Activated T-helper 2 cell treated with anti-CD3 and anti-CD28 coated beads, Interferon-gamma antibody, Interleukin-2, Interleukin-4, amounts not matched to agents 10 μg/mL and 5 μg/mL and 100 μg/mL, durations not matched to agents 14 hours and 24 hours and 36 hours (primary cell): ENCODE results near the gene MEIOB. TPM values are rescaled to one million over a fixed set of nuclear protein-coding genes. Genes with fewer than 3 reads are reported as not detected.
"Not testable (repeated sequence)": the region's sequence is repeated elsewhere in the genome, so short reads cannot be mapped to it uniquely, and the experiment has no call there.

ENCODE experiments used
- DNase-seq: peaks from one replicate; pipeline ENCODE4 v3.0.0; 2021; ENCODE audit warnings: low spot score
- H3K27ac Mint-ChIP-seq: one replicate; pipeline ENCODE4 v1.8.0; 2021; ENCODE audit warnings: mixed read lengths
- H3K27me3 Mint-ChIP-seq: one replicate; pipeline ENCODE4 v1.8.0; 2021; ENCODE audit warnings: low read depth, mixed read lengths
- H3K36me3 Mint-ChIP-seq: one replicate; pipeline ENCODE4 v1.8.0; 2021; ENCODE audit warnings: low read depth, mixed read lengths
- H3K4me1 Mint-ChIP-seq: one replicate; pipeline ENCODE4 v1.8.0; 2021; ENCODE audit warnings: low read depth, mixed read lengths
- H3K4me3 Mint-ChIP-seq: one replicate; pipeline ENCODE4 v1.8.0; 2021; ENCODE audit warnings: low read depth, mild to moderate bottlenecking, moderate library complexity, mixed read lengths
- H3K9me3 Mint-ChIP-seq: one replicate; pipeline ENCODE4 v1.8.0; 2021; ENCODE audit warnings: mixed read lengths
- intact Hi-C: fragments of 100-400 bp; cut with micrococcal nuclease; formaldehyde crosslinking; loops from one replicate; pipeline ENCODE4 v1.15.1; 2023
- total RNA-seq: library from RNA; stranded (reverse); gene quantifications from 2 replicates; pipeline ENCODE4 v1.2.3, GENCODE V29; 2022

MEIOB gene
- total RNA-seq, 1 donor from 2014 or later: not detected

- Mint-ChIP-seq H3K9me3 (no peaks in the 10 kb centered on the region), H3K27me3 (peaks cover 15% of the 10 kb centered on the region), H3K4me3 (no peak overlapping the region), H3K4me1 (no peaks in the 10 kb centered on the region), H3K36me3 (no peaks in the 10 kb centered on the region), H3K27ac (no peak overlapping the region)
- intact Hi-C loops: no loop called here
- no peak for DNase-seq
Measured at GRCh38 chr16:1879477-1879876, 7.5 kb upstream of the MEIOB start.

- no peaks in the 10 kb centered on the region for H3K4me1 Mint-ChIP-seq
- H3K27ac Mint-ChIP-seq: no peak overlapping the region
- intact Hi-C loops: no loop called here
- H3K9me3 Mint-ChIP-seq: no peaks in the 10 kb centered on the region
- no peak for DNase-seq
- H3K27me3 Mint-ChIP-seq: peaks cover 16% of the 10 kb centered on the region
- H3K36me3 Mint-ChIP-seq: no peaks in the 10 kb centered on the region
- H3K4me3 Mint-ChIP-seq: no peak overlapping the region
Measured at GRCh38 chr16:1878256-1878655, 6.3 kb upstream of the MEIOB start.

GRCh38 chr16:1877804-1878203 lies 5.8 kb upstream of the MEIOB start:
- intact Hi-C loops: no loop called here
- Mint-ChIP-seq H3K27me3 (peaks cover 16% of the 10 kb centered on the region), H3K4me3 (no peak overlapping the region), H3K36me3 (no peaks in the 10 kb centered on the region), H3K4me1 (no peaks in the 10 kb centered on the region), H3K9me3 (no peaks in the 10 kb centered on the region), H3K27ac (no peak overlapping the region)
- no peak for DNase-seq

GRCh38 chr16:1877089-1877488 lies 5.1 kb upstream of the MEIOB start:
- peaks cover 21% of the 10 kb centered on the region for H3K27me3 Mint-ChIP-seq
- H3K9me3 Mint-ChIP-seq: no peaks in the 10 kb centered on the region
- intact Hi-C loops: no loop called here
- H3K27ac Mint-ChIP-seq: no peak overlapping the region
- no peaks in the 10 kb centered on the region for H3K4me1 Mint-ChIP-seq
- no peaks in the 10 kb centered on the region for H3K36me3 Mint-ChIP-seq
- no peak overlapping the region for H3K4me3 Mint-ChIP-seq
- DNase-seq: no peak

GRCh38 chr16:1876468-1876867 lies 4.5 kb upstream of the MEIOB start:
- Mint-ChIP-seq H3K36me3 (no peaks in the 10 kb centered on the region), H3K4me3 (no peak overlapping the region), H3K27ac (no peak overlapping the region), H3K9me3 (no peaks in the 10 kb centered on the region), H3K4me1 (no peaks in the 10 kb centered on the region), H3K27me3 (peaks cover 22% of the 10 kb centered on the region)
- DNase-seq: no peak
- intact Hi-C loops: no loop called here

GRCh38 chr16:1876066-1876465 lies 4.1 kb upstream of the MEIOB start:
- H3K36me3 Mint-ChIP-seq, H3K4me1 Mint-ChIP-seq, H3K4me3 Mint-ChIP-seq, H3K27ac Mint-ChIP-seq, H3K9me3 Mint-ChIP-seq, intact Hi-C loops, DNase-seq: not testable (repeated sequence)
- peaks cover 22% of the 10 kb centered on the region for H3K27me3 Mint-ChIP-seq

GRCh38 chr16:1874854-1875253 lies 2.9 kb upstream of the MEIOB start:
- intact Hi-C loops: no loop called here
- Mint-ChIP-seq H3K36me3 (no peaks in the 10 kb centered on the region), H3K27ac (no peak overlapping the region), H3K4me3 (no peak overlapping the region), H3K27me3 (peaks cover 22% of the 10 kb centered on the region), H3K4me1 (no peaks in the 10 kb centered on the region), H3K9me3 (no peaks in the 10 kb centered on the region)
- no peak for DNase-seq

GRCh38 chr16:1870365-1871082 lies 1.4 kb downstream of the MEIOB start:
- Mint-ChIP-seq H3K9me3 (no peaks in the 10 kb centered on the region), H3K27me3 (peaks cover 14% of the 10 kb centered on the region), H3K36me3 (no peaks in the 10 kb centered on the region), H3K4me3 (no peak overlapping the region), H3K27ac (no peak overlapping the region), H3K4me1 (no peaks in the 10 kb centered on the region)
- intact Hi-C loops: no loop called here
- DNase-seq: no peak

- no peak for DNase-seq
- intact Hi-C loops: loop anchor here (10.0 kb wide), 1 partner anchor 59 kb away; no protein-coding TSS in a partner anchor
Measured at GRCh38 chr16:1865902-1866690, 5.9 kb downstream of the MEIOB start.

GRCh38 chr16:1863681-1864460 lies 8.1 kb downstream of the MEIOB start:
- H3K36me3 Mint-ChIP-seq: no peaks in the 10 kb centered on the region
- intact Hi-C loops: loop anchor here (5.0 to 10.0 kb wide), 2 partner anchors 61 to 278 kb away; no protein-coding TSS in a partner anchor
- H3K27me3 Mint-ChIP-seq: peaks cover 16% of the 10 kb centered on the region
- no peak for DNase-seq
- no peak overlapping the region for H3K27ac Mint-ChIP-seq
- H3K4me1 Mint-ChIP-seq: peaks cover 1% of the 10 kb centered on the region
- H3K4me3 Mint-ChIP-seq: no peak overlapping the region
- no peaks in the 10 kb centered on the region for H3K9me3 Mint-ChIP-seq

More at GRCh38 chr16:1865902-1866690, 5.9 kb downstream of the MEIOB start:
- Mint-ChIP-seq H3K4me1 (peaks cover 1% of the 10 kb centered on the region), H3K27ac (no peak overlapping the region), H3K9me3 (no peaks in the 10 kb centered on the region), H3K27me3 (peaks cover 5% of the 10 kb centered on the region), H3K36me3 (no peaks in the 10 kb centered on the region), H3K4me3 (no peak overlapping the region)

- Mint-ChIP-seq H3K27me3 (peaks cover 25% of the 10 kb centered on the region), H3K27ac (no peak overlapping the region)
Measured at GRCh38 chr16:1862394-1862793, 9.6 kb downstream of the MEIOB start.

GRCh38 chr16:1861730-1862129 lies 10.2 kb downstream of the MEIOB start:
- Mint-ChIP-seq H3K4me3 (no peak overlapping the region), H3K4me1 (peaks cover 1% of the 10 kb centered on the region), H3K27ac (no peak overlapping the region), H3K36me3 (no peaks in the 10 kb centered on the region), H3K27me3 (peaks cover 30% of the 10 kb centered on the region), H3K9me3 (no peaks in the 10 kb centered on the region)
- intact Hi-C loops: loop anchor here (5.0 to 10.0 kb wide), 2 partner anchors 63 to 281 kb away; no protein-coding TSS in a partner anchor
- no peak for DNase-seq

More at GRCh38 chr16:1862394-1862793, 9.6 kb downstream of the MEIOB start:
- no peak for DNase-seq
- Mint-ChIP-seq H3K36me3 (no peaks in the 10 kb centered on the region), H3K9me3 (no peaks in the 10 kb centered on the region), H3K4me1 (peaks cover 1% of the 10 kb centered on the region), H3K4me3 (no peak overlapping the region)
- intact Hi-C loops: loop anchor here (5.0 to 10.0 kb wide), 2 partner anchors 62 to 280 kb away; no protein-coding TSS in a partner anchor
